ENCODE data around the gene STX7.

STX7 gene

GRCh38 chr6:132506869-132507808 lies 5.8 kb downstream of the STX7 start:
- DNase-seq: no peak

DNA sequence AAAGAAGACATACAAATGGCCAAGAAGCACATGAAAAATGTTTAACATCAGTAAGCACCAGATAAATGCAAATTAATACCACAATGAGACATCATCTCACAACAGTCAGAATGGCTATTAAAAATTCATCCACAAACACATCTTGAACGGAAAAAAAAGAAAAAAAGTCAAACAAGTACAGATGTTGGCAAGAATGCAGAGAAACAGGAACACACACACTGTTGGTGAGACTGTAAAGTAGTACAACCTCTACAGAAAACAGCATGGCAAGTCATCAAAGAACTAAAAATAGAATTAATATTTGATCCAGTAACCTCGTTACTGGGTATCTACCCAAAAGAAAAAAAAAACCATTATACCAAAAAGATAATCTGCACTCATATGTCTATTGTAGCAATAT lies 6.5 kb downstream of the STX7 start:
- DNase-seq: no peak

DNA sequence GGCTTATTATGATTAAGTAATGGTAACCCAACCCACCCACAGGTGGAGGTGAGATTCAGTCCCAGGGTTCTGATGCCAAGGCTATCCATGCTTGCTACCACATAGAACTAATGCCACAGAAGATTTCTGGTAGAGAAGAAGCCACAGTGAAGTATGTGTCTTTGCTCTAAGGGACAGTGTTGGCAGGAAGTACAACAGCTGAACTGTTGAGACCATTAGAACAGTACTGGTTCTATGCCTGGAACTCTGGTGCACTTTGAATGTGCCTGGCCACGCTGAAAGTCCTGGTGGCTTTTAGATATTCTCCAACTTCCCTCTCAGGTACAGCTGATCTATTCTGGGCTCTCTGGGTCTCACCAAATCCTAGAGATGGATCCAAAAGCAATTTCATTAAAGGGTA lies 7.8 kb downstream of the STX7 start:
- DNase-seq: no peak

DNA sequence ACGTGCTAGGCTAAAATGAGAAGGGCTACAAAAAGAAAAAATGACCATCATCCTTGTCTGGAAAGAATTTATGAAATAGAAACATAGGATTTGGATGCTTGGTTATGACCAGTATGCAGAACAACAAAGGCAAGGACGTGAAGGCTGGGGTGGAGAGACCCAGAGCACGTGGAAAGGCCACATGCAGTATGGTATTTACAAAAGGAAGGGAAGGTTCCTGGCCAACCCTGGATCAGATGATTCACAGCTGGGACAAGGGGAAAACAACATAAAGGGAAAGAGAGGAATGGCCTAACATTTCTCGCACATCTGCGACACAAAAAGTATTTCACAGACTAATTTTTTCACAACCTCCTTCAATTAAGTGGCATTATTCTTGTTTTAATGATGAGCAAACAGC lies 8.2 kb downstream of the STX7 start:
- no peak for DNase-seq

GRCh38 chr6:132499757-132500156 lies 13.2 kb downstream of the STX7 start:
- DNase-seq: no peak

DNA sequence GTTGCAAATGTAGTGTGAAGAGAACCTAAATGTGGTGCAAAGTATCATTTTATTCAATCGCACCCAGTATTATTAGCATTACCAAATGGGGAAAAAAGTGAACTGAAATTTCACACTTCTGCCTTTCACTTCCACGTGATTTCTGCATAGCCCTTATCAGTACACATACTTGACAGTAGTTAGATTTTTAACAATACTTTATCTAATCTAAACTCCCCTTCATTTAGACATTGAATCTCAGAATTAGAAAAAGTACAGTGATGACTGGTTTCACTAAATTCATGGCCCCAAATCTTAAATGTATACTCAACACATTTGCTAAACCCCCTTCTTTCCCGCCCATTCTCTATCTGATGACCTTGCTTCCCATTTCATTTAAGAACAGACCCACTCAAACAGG lies 14.3 kb downstream of the STX7 start:
- DNase-seq: no peak

DNA sequence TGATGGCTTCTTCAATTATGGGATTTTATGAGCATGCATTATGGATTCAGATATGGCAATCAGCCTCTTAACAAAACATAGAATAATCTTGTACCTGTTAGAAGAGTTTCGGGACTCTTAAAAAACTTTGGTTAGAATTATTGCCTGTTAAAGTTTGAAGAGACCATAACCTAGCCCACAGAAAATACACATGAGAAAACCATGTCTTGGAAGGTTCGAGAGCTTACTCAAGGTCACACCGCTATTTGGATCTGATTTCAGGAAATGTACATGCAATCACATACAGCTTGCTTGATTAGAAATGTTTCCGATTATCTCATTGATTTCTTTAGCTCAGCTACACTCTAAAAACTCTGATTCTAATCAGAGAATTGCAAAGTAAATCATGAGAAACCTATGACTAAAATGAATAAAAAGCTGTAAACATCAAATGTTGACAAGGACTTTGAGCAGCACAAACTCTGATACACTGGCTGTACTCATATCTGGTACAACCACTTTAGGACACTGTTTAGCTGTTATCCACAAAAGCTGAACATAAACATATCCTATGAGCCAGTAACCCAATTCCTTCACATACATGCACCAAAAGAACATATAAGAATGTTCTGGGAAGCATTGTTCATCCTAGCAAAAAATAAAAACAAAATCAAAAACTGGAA lies 16.3 kb downstream of the STX7 start:
- DNase-seq: no peak

DNA sequence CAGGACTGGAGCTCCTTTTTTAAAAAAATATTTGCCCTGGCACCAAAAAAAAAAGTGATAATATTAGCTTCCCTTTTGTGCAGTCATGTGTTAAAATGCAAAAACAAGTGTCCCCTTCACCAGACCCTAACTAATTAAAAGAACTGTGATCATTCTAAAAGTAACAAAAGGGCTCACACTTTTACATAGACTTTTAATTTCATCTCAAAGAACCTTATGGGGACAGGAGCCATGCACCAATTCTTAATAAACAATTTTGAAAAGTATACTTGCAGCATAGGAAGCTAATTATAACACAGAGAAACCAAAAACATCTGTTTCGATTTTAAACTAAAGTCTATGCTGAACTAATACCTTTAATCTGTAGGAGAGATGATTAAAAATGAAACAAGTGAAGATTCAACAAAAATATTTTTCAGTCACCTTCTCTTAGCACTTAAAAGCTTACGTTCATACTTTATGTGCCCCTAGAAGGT lies 17.3 kb downstream of the STX7 start:
- DNase-seq: no peak

DNA sequence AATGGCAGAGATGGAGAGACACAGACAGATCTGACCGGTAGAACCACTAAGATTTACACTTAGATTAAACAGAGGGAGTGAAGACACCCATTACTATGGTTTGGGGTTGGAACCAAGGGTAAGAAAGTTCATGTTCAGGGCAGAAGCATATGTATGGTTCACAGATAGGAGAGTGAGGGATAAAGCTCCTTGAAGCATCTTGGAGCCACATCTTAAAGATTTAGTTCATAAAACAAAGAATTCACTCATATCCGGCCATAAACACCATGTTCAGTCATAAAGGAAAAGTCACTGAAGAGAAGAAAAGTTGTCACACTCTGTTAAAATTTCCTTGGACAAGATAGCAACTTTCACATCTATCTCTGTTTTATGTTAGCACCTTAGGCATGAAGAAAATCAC lies 18.0 kb downstream of the STX7 start:
- DNase-seq: no peak

DNA sequence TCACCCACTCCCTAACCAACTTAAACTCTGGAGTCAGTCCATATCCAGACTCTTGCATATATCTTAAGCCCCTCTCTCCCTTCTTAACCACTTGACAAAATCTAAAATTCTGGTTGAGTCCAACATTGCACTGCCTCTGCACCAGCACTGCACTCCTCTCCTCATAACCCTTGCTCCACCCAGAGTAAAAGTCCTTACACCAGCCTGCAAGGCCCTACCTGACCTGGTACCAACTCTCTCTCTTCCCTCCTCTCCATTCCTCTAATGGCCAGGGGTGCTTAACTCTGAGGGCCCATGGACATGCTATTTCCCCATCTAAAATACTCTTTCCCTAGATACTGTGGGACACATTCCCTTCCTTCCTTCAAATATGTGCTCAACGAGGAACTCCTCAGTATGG lies 21.0 kb downstream of the STX7 start:
- DNase-seq: no peak

- no peak for DNase-seq
Observed at GRCh38 chr6:132491303-132491702, 21.6 kb downstream of the STX7 start.

DNA sequence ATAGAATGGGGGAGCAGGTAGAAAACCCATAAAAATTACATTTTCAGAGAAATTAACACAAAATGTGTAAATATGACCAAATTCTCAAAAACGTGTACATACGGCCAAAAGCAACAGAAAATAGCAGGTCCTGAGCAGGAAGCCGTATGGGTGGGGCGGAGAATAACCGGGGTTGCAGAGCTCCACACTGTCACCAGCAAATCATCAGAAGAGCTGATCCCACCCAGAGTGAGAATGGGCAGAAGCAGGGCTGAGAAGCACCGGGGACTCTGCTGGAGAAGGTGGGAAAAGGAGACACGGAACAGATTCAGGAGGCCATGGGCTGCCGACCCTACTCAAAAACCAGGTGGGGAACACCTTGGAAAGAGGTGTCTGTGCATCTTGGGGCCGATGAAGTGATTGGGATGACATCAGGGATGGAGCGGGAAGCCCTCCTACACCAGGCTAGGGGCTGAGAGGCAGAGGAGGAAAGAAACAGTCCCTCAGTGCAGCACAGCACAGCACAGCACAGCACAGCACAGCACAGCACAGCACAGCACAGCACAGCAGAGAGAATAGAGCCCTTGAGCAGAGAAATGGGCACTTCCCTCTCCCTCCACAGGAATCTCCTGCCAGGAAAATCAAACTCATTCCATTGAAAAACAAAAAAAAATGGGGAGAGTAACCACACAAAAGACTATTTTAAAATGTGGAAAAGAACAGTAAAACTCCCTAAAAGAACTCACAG lies 22.3 kb downstream of the STX7 start:
- DNase-seq: no peak

GRCh38 chr6:132490024-132490423 lies 22.9 kb downstream of the STX7 start:
- DNase-seq: no peak

DNA sequence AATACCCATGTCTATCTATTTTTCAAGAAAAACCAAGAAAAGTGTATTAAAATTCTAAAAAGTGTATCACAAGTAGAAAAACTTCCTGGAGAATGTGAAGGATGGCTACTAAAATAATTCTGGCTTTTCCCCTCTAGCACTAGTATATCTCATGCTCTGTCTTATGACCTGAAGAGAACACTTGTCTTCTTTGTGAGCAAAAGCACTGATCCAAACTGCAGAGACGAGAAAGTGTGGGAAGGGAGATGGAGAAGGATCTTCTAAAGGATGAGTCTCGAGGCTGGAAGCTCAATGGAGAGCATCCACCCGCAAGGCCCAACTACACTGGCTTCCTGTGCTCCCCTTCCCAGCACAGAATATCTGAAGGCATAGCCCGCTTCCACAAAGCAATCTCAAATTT lies 23.5 kb downstream of the STX7 start:
- no peak for DNase-seq

- no peak for DNase-seq
Observed at GRCh38 chr6:132487762-132488161, 25.2 kb downstream of the STX7 start.

DNA sequence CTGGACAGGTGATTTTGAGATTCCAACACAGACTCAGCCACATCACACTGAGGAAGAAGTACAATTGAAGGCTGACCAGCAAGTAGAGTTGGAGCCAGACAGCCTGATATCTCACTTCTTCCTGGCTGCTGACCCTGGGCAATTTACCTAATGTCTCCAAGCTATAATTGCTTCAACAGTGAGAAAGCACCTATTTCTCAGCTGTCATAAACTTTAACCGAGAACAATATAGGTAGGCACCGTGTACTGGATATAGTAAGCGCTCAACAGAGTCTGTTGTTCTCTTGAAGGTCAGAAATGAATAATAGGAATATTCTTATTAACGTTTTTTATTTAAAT lies 28.3 kb downstream of the STX7 start:
- DNase-seq: no peak

- peak; percentile 65 for DNase-seq
Observed at GRCh38 chr6:132483779-132484679, 28.9 kb downstream of the STX7 start.

- DNase-seq: no peak
Observed at GRCh38 chr6:132482581-132482980, 30.3 kb downstream of the STX7 start.

DNA sequence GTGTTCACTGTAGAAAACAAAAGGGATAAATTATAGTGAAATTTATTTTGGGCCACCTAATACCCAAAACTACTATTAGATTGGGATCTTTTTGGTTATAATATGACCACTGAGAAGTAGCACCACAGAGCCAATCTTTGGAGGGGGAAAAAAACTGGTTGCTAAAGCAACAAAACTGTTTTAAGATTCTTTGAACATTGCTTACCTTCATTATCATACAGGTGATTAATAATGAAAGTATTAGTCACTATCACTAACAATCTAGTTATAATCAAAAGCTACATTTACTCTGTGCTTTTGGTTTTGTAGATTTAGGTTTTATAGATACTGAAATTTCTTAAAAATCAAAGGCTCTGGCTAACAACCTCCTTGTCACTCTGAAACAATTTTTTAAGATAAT lies 31.7 kb downstream of the STX7 start:
- no peak for DNase-seq

DNA sequence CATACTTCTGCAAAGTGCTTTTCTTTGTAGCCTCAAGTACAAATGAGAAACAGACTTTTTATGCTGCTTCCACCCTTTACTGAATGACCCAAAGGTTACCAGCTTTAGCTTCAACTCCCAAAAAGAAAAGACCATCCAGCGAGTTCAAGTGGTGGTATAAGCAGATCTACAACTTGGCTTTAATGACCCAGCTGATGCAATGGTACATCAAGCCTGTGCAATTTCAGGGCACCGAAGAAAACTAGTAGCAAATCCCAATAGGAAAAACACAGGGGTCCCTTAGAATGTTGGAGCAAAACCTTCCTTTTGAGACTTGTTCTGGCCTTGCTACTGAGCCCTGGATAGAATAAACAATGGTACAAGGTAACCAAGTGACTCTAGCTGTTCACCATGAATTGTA lies 33.8 kb downstream of the STX7 start:
- DNase-seq: no peak

- no peak for DNase-seq
Observed at GRCh38 chr6:132478674-132479073, 34.2 kb downstream of the STX7 start.

DNA sequence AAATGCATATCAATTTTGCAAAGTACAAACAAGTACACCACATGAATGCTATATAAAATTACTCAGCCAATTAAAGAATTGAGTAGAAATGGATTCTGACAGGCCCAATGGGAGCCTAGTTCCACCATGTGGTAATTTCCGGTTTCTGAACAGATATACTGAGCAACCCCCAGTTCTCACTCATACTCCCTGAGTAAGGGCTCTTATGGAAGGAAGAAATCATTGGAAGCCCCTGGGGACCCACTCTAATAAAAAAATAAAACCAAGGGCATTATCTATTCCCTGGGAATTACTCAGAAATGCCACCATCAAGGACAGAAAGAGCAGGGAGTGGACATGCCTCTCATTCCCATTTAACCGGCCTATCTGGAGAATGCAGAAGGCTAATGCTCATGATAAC lies 34.6 kb downstream of the STX7 start:
- DNase-seq: no peak

GRCh38 chr6:132476688-132477087 lies 36.2 kb downstream of the STX7 start:
- no peak for DNase-seq
